Neural progenitor cell (in vitro differentiated cells): Measurements from ENCODE around the gene XAGE3. TPM values are rescaled to one million over a fixed set of nuclear protein-coding genes. Genes with fewer than 3 reads are reported as not detected.
"Not testable (repeated sequence)": the region's sequence is repeated elsewhere in the genome, so short reads cannot be mapped to it uniquely, and the experiment has no call there.

Experiments
- DNase-seq: peaks from one replicate; pipeline ENCODE4 v3.0.0-alpha.2; 2016; ENCODE audit warnings: low spot score
- H2AFZ ChIP-seq: fragments of 200-600 bp; sonication (generic); replicated peaks from 2 replicates; pipeline ENCODE4 v1.6.1; 2016; ENCODE audit warnings: antibody characterized with exemption
- H3F3A ChIP-seq: fragments of 200-600 bp; sonication (generic); 2 replicates; pipeline ENCODE4 v1.6.1; 2016; ENCODE audit warnings: antibody characterized with exemption, low read depth
- H3K27ac ChIP-seq: fragments of 200-600 bp; sonication (generic); 2 replicates; pipeline ENCODE4 v1.5.1; 2016; ENCODE audit warnings: mild to moderate bottlenecking
- H3K27me3 ChIP-seq: fragments of 200-600 bp; sonication (generic); 2 replicates; pipeline ENCODE4 v1.6.1; 2016; ENCODE audit warnings: mild to moderate bottlenecking, moderate library complexity
- H3K36me3 ChIP-seq: fragments of 200-600 bp; sonication (generic); 2 replicates; pipeline ENCODE4 v1.5.1; 2016
- H3K4me1 ChIP-seq: fragments of 200-600 bp; sonication (generic); 2 replicates; pipeline ENCODE4 v1.6.1; 2016; ENCODE audit warnings: mixed run types
- H3K4me2 ChIP-seq: fragments of 200-600 bp; sonication (generic); 2 replicates; pipeline ENCODE4 v1.6.1; 2016
- H3K4me3 ChIP-seq: fragments of 200-600 bp; sonication (generic); 2 replicates; pipeline ENCODE4 v1.5.1; 2016
- H3K79me2 ChIP-seq: fragments of 200-600 bp; sonication (generic); 2 replicates; pipeline ENCODE4 v1.6.1; 2016; ENCODE audit warnings: low read depth
- H3K9ac ChIP-seq: fragments of 200-600 bp; sonication (generic); 2 replicates; pipeline ENCODE4 v1.6.1; 2016
- H3K9me3 ChIP-seq: fragments of 200-600 bp; sonication (generic); 2 replicates; pipeline ENCODE4 v1.5.1; 2016; ENCODE audit warnings: low read depth
- H4K20me1 ChIP-seq: fragments of 200-600 bp; sonication (generic); 2 replicates; pipeline ENCODE4 v1.6.1; 2016; ENCODE audit warnings: low read depth
- H3K27ac Mint-ChIP-seq: 3 replicates; pipeline ENCODE4 v1.8.0; 2021; ENCODE audit warnings: mixed read lengths
- H3K27me3 Mint-ChIP-seq: 2 replicates; pipeline ENCODE4 v1.8.0; 2022; ENCODE audit warnings: low read depth, mild to moderate bottlenecking, inconsistent platforms, moderate library complexity, mixed read lengths; ENCODE audit not compliant: insufficient read depth
- H3K36me3 Mint-ChIP-seq: 3 replicates; pipeline ENCODE4 v1.8.0; 2021; ENCODE audit warnings: mixed read lengths
- H3K4me1 Mint-ChIP-seq: 3 replicates; pipeline ENCODE4 v1.8.0; 2021; ENCODE audit warnings: mixed read lengths
- H3K4me3 Mint-ChIP-seq: 3 replicates; pipeline ENCODE4 v1.8.0; 2021; ENCODE audit warnings: mild to moderate bottlenecking, moderate library complexity, mixed read lengths
- H3K9me3 Mint-ChIP-seq: 3 replicates; pipeline ENCODE4 v1.8.0; 2020; ENCODE audit warnings: mixed read lengths
- EZH2 ChIP-seq: fragments of 200-600 bp; sonication (generic); IDR thresholded peaks from 2 replicates; pipeline ENCODE4 v1.6.1; 2017; ENCODE audit warnings: antibody characterized with exemption, mild to moderate bottlenecking, moderate library complexity
- EZH2phosphoT487 ChIP-seq: fragments of 200-600 bp; sonication (generic); IDR thresholded peaks from 2 replicates; pipeline ENCODE4 v1.6.1; 2017; ENCODE audit warnings: antibody characterized with exemption
- total RNA-seq: library from RNA; depleted of rRNA; stranded (reverse); fragments of >200 nt; gene quantifications from 2 replicates; pipeline ENCODE4 v1.2.3, GENCODE V29; 2015; ENCODE audit warnings: low replicate concordance
- TF ChIP-seq, protein P1 (sequence below): fragments of 200-600 bp; sonication (generic); IDR thresholded peaks from 2 replicates; pipeline ENCODE4 v1.5.1; 2017; ENCODE audit warnings: antibody characterized with exemption, mild to moderate bottlenecking

XAGE3 gene
- total RNA-seq, 1 donor from 2014 or later = not detected

DNA sequence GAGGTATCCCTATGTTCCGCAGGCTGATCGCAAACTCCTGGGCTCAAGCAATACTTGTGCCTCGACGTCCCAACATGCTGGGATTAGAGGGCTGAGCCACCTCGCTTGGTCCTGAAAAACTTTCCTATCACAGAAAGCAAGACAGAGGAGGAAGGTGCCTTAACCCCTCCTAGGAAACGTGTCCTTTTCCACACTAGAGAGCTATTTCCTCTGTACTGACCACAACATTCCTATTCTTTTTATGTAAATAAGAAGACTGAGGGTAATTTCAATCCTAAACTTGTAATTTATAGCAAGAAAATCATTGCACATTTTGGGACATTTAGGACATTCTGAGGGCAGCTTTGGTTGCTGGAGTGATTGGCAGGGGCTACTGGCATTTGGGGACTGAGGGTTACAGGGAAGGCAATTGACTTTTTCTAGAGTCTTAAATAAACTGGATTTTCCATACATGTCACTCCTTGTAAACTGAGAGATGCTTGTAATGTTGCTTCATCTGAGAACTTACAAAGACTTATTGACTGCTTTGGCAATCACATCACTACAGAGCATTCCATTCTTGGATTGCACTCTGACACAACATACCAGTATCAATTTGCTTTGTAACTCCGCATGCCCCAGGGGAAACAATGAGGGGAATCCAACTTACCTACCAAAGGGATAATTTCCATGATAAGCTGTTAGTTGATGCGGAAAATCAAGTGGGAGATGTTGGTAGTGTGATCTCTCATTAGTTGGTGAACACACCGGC is 15.6 kb downstream of the XAGE3 start:
- H3K9me3 Mint-ChIP-seq = peaks cover 6% of the 10 kb centered on the region
- Histone ChIP-seq H3K27me3 (no peaks in the 10 kb centered on the region), H3K79me2 (no peaks in the 10 kb centered on the region), H3K4me2 (no peak overlapping the region), H4K20me1 (no peaks in the 10 kb centered on the region), H3K4me1 (no peaks in the 10 kb centered on the region), H3K4me3 (no peak overlapping the region), H3K27ac (no peak overlapping the region), H2AFZ (no peak overlapping the region), H3K9me3 (no peaks in the 10 kb centered on the region), H3K9ac (no peak overlapping the region), H3F3A (no peaks in the 10 kb centered on the region), H3K36me3 (no peaks in the 10 kb centered on the region)
- no peak overlapping the region for H3K27ac Mint-ChIP-seq
- H3K36me3 Mint-ChIP-seq = no peaks in the 10 kb centered on the region
- H3K4me1 Mint-ChIP-seq = no peaks in the 10 kb centered on the region
- H3K4me3 Mint-ChIP-seq = no peak overlapping the region
- no peak for DNase-seq
- peaks cover 3% of the 10 kb centered on the region for H3K27me3 Mint-ChIP-seq
- no peak for TF ChIP-seq EZH2phosphoT487
- no peak for TF ChIP-seq EZH2
- TF ChIP-seq, protein P1, sequence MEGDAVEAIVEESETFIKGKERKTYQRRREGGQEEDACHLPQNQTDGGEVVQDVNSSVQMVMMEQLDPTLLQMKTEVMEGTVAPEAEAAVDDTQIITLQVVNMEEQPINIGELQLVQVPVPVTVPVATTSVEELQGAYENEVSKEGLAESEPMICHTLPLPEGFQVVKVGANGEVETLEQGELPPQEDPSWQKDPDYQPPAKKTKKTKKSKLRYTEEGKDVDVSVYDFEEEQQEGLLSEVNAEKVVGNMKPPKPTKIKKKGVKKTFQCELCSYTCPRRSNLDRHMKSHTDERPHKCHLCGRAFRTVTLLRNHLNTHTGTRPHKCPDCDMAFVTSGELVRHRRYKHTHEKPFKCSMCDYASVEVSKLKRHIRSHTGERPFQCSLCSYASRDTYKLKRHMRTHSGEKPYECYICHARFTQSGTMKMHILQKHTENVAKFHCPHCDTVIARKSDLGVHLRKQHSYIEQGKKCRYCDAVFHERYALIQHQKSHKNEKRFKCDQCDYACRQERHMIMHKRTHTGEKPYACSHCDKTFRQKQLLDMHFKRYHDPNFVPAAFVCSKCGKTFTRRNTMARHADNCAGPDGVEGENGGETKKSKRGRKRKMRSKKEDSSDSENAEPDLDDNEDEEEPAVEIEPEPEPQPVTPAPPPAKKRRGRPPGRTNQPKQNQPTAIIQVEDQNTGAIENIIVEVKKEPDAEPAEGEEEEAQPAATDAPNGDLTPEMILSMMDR = no peak

DNA sequence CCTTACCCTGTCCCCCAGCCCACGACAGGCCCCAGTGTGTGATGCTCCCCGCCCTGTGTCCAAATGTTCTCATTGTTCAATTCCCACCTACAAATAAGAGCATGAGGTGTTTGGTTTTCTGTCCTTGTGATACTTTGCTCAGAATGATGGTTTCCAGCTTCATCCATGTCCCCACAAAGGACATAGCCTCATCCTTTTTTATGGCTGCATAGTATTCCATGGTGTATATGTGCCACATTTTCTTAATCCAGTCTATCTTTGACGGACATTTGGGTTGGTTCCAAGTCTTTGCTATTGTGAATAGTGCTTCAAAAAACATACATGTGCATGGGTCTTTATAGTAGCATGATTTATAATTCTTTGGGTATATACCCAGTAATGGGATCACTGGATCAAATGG is 24.3 kb downstream of the XAGE3 start:
- H3K9me3 Mint-ChIP-seq, H3K27me3 ChIP-seq, H3K9me3 ChIP-seq, H3K4me3 Mint-ChIP-seq, H4K20me1 ChIP-seq, H3K27ac ChIP-seq, H3F3A ChIP-seq, H3K27me3 Mint-ChIP-seq, H3K4me3 ChIP-seq, H2AFZ ChIP-seq, DNase-seq, H3K79me2 ChIP-seq, H3K4me2 ChIP-seq, H3K4me1 ChIP-seq, H3K4me1 Mint-ChIP-seq, H3K36me3 ChIP-seq, H3K27ac Mint-ChIP-seq, H3K36me3 Mint-ChIP-seq, H3K9ac ChIP-seq: not testable (repeated sequence)

DNA sequence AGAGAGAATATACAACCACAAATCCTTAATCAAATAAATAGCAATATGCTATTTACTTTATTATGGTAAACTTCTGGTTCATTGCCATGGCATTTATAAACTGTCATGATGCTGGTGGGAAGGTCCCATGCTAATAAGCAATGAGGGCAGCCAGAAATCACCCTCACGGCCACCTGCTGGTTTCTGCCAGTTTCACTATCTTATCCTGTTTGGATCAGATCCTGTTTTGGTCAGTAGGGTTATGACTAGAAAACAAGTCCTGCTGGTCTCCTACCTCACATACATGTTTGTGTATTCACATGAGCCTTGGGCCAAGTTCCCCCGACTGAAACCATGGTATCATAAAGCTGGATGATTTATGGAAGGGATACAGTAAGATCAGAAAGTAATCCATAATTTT is 28.7 kb downstream of the XAGE3 start:
- Histone ChIP-seq H3K79me2 (no peaks in the 10 kb centered on the region), H3K36me3 (no peaks in the 10 kb centered on the region), H3K27ac (no peak overlapping the region), H3K4me3 (no peak overlapping the region), H3F3A (no peaks in the 10 kb centered on the region), H4K20me1 (no peaks in the 10 kb centered on the region), H2AFZ (no peak overlapping the region), H3K9me3 (no peaks in the 10 kb centered on the region), H3K4me1 (no peaks in the 10 kb centered on the region), H3K9ac (no peak overlapping the region), H3K27me3 (no peaks in the 10 kb centered on the region), H3K4me2 (no peak overlapping the region)
- TF ChIP-seq, protein P1 = no peak
- no peak for TF ChIP-seq EZH2phosphoT487
- no peak for TF ChIP-seq EZH2
- DNase-seq = no peak
- Mint-ChIP-seq H3K4me1 (no peaks in the 10 kb centered on the region), H3K27ac (no peak overlapping the region), H3K4me3 (no peak overlapping the region), H3K27me3 (peaks cover 2% of the 10 kb centered on the region), H3K36me3 (no peaks in the 10 kb centered on the region), H3K9me3 (peaks cover 3% of the 10 kb centered on the region)

DNA sequence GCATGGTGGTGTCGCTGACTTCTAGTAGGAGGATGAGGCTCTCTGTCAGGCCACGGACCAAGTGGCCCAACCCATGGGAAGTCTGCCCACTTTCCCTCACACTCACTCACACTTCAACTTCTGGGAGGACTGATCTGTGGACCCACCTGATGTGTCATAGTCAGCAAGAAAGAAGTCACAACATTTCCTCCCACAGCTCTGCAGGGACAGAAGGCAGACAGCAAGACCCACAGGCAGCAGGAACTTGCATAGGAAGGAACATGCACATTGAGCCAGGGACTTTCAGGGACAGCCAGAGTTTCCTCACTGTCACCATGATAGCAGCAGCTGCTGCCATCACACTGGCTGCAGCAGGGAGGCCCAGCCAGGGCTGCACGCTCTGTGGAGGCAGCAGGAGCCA is 37.3 kb downstream of the XAGE3 start:
- H3K9me3 ChIP-seq = no peaks in the 10 kb centered on the region
- no peak overlapping the region for H3K27ac Mint-ChIP-seq
- H3K9me3 Mint-ChIP-seq = peaks cover 26% of the 10 kb centered on the region
- H3K27me3 Mint-ChIP-seq = peaks cover 5% of the 10 kb centered on the region
- no peak overlapping the region for H3K4me2 ChIP-seq
- no peak overlapping the region for H3K9ac ChIP-seq
- H4K20me1 ChIP-seq = no peaks in the 10 kb centered on the region
- no peaks in the 10 kb centered on the region for H3K79me2 ChIP-seq
- H3K4me1 ChIP-seq = no peaks in the 10 kb centered on the region
- no peak overlapping the region for H3K4me3 ChIP-seq
- H3K36me3 ChIP-seq = no peaks in the 10 kb centered on the region
- DNase-seq = no peak
- H3K4me1 Mint-ChIP-seq = no peaks in the 10 kb centered on the region
- no peak overlapping the region for H2AFZ ChIP-seq
- H3K27ac ChIP-seq = no peak overlapping the region
- no peaks in the 10 kb centered on the region for H3F3A ChIP-seq
- no peaks in the 10 kb centered on the region for H3K36me3 Mint-ChIP-seq
- TF ChIP-seq EZH2 (no peak), EZH2phosphoT487 (no peak)
- TF ChIP-seq, protein P1 = no peak
- no peak overlapping the region for H3K4me3 Mint-ChIP-seq
- no peaks in the 10 kb centered on the region for H3K27me3 ChIP-seq
